ENCODE data around the gene EPHA6. TPM values are rescaled to one million over a fixed set of nuclear protein-coding genes. Genes with fewer than 3 reads are reported as not detected.

Gene EPHA6
- total RNA-seq, 2 experiments from 2014 or later = not detected

DNA sequence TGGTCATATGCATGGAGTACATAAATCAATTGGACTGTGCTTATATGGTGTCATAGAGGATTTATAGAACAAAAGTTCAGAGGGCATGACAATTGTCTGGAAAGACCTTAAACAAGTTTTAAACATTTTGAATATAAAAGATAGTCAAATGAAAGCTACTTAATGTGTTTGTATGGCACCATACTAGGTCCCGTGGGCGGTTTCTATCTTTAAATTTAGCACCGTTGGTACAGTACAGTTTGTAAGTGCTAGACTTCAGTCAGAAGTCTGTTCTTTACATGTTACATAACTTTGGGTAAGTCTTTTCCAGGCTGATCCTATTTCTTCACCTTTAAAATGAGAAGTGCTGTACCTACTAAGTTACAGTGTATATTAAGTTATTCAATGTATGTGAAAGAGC is 576.8 kb downstream of the EPHA6 start:
- H3K27me3 ChIP-seq (ENCODE audit: control insufficient read depth in 1 of 2, insufficient read depth in 2 of 2, low read length in 2 of 2) = no peaks in the 10 kb centered on the region
- Mint-ChIP-seq H3K27ac (no peak overlapping the region), H3K4me3 (no peak overlapping the region), H3K4me1 (ENCODE audit: low read depth) (no peaks in the 10 kb centered on the region), H3K9me3 (peaks cover 5% of the 10 kb centered on the region), H3K27me3 (no peaks in the 10 kb centered on the region), H3K36me3 (ENCODE audit: low read depth) (no peaks in the 10 kb centered on the region)
- ChIA-PET CTCF (no interaction called here), POLR2A (no interaction called here)
- TF ChIP-seq, protein P1, sequence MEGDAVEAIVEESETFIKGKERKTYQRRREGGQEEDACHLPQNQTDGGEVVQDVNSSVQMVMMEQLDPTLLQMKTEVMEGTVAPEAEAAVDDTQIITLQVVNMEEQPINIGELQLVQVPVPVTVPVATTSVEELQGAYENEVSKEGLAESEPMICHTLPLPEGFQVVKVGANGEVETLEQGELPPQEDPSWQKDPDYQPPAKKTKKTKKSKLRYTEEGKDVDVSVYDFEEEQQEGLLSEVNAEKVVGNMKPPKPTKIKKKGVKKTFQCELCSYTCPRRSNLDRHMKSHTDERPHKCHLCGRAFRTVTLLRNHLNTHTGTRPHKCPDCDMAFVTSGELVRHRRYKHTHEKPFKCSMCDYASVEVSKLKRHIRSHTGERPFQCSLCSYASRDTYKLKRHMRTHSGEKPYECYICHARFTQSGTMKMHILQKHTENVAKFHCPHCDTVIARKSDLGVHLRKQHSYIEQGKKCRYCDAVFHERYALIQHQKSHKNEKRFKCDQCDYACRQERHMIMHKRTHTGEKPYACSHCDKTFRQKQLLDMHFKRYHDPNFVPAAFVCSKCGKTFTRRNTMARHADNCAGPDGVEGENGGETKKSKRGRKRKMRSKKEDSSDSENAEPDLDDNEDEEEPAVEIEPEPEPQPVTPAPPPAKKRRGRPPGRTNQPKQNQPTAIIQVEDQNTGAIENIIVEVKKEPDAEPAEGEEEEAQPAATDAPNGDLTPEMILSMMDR (IDR thresholded peaks at IDR 0.05) = no peak
- H3K4me1 ChIP-seq (ENCODE audit: insufficient read depth, low read length) = no peaks in the 10 kb centered on the region
- peaks cover 0 to 4% of the 10 kb centered on the region in 2 experiments for H3K9me3 ChIP-seq (ENCODE audit: control insufficient read depth in 1 of 2, insufficient read depth in 1 of 2, low read length in 2 of 2)
- ATAC-seq (ENCODE audit: poor library complexity) = no peak
- no peak overlapping the region for H3K4me3 ChIP-seq (ENCODE audit: low read length)
- no peak for DNase-seq
- intact Hi-C loops (cut with DNase I, micrococcal nuclease) = no loop called here
- no peak overlapping the region for H3K27ac ChIP-seq (ENCODE audit: low read depth in 1 of 2, low read length in 2 of 2)
- no peaks in the 10 kb centered on the region for H3K36me3 ChIP-seq (ENCODE audit: insufficient read depth, low read length)

DNA sequence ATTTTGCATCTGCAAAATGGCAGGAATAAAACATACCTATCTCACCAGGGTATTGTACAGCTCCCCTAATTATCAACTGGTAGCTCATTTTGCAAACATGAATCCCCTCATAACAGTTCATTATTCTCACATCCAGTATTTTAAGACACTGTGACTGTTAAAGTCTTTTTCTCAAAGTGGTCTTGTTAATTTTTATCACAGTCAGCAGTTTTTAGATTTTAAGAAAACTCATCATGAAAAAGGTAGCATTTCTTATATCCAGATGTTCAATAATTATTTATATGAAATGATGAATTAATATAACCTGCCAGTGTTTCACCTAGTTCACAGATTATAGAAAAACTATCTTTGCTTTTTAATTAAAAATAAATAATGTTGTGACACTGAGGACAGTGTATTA is 595.2 kb downstream of the EPHA6 start:
- no peaks in the 10 kb centered on the region for H3K27me3 Mint-ChIP-seq
- Histone ChIP-seq H3K4me1 (ENCODE audit: insufficient read depth, low read length) (no peaks in the 10 kb centered on the region), H3K27me3 (ENCODE audit: control insufficient read depth in 1 of 2, insufficient read depth in 2 of 2, low read length in 2 of 2) (no peaks in the 10 kb centered on the region), H3K27ac (ENCODE audit: low read depth in 1 of 2, low read length in 2 of 2) (no peak overlapping the region), H3K9me3 (ENCODE audit: control insufficient read depth in 1 of 2, insufficient read depth in 1 of 2, low read length in 2 of 2) (no peaks in the 10 kb centered on the region), H3K36me3 (ENCODE audit: insufficient read depth, low read length) (no peaks in the 10 kb centered on the region), H3K4me3 (ENCODE audit: low read length) (no peak overlapping the region)
- no peak overlapping the region for H3K4me3 Mint-ChIP-seq
- TF ChIP-seq, protein P1 (IDR thresholded peaks at IDR 0.05) = no peak
- no peaks in the 10 kb centered on the region for H3K9me3 Mint-ChIP-seq
- intact Hi-C loops (cut with DNase I, micrococcal nuclease) = no loop called here
- ATAC-seq (ENCODE audit: poor library complexity) (no peak), DNase-seq (no peak)
- H3K36me3 Mint-ChIP-seq (ENCODE audit: low read depth) = no peaks in the 10 kb centered on the region
- H3K4me1 Mint-ChIP-seq (ENCODE audit: low read depth) = no peaks in the 10 kb centered on the region
- ChIA-PET POLR2A (no interaction called here), CTCF (no interaction called here)
- H3K27ac Mint-ChIP-seq = no peak overlapping the region

DNA sequence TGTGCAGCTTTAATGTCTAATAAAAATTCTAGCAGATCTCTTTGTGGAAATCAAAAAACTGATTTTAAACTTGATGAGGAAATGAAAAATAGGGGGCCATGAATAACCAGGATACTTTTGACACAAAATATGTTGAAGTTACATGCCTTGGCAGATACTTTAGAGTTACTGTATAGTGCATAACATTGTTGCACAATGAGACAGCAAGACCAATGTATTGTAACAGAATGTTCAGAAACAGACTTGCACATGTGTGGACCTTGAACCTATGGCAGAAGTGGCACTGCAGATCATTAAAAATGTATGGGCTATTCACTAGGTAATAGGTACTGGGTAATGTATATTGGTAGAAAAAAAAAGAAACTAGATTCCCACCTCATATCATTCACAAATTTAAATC is 607.2 kb downstream of the EPHA6 start:
- H3K9me3 Mint-ChIP-seq = peaks cover 11% of the 10 kb centered on the region
- H3K4me1 Mint-ChIP-seq (ENCODE audit: low read depth) = no peaks in the 10 kb centered on the region
- ATAC-seq (ENCODE audit: poor library complexity) = no peak
- Histone ChIP-seq H3K27me3 (ENCODE audit: control insufficient read depth in 1 of 2, insufficient read depth in 2 of 2, low read length in 2 of 2) (no peaks in the 10 kb centered on the region), H3K4me3 (ENCODE audit: low read length) (no peak overlapping the region), H3K27ac (ENCODE audit: low read depth in 1 of 2, low read length in 2 of 2) (no peak overlapping the region), H3K36me3 (ENCODE audit: insufficient read depth, low read length) (no peaks in the 10 kb centered on the region), H3K9me3 (ENCODE audit: control insufficient read depth in 1 of 2, insufficient read depth in 1 of 2, low read length in 2 of 2) (peaks cover 0 to 8% of the 10 kb centered on the region in 2 experiments), H3K4me1 (ENCODE audit: insufficient read depth, low read length) (no peaks in the 10 kb centered on the region)
- no peak for DNase-seq
- intact Hi-C loops (cut with DNase I, micrococcal nuclease) = no loop called here
- H3K27me3 Mint-ChIP-seq = no peaks in the 10 kb centered on the region
- CTCF ChIA-PET = no interaction called here
- H3K4me3 Mint-ChIP-seq = no peak overlapping the region
- TF ChIP-seq, protein P1 (IDR thresholded peaks at IDR 0.05) = no peak
- POLR2A ChIA-PET = no interaction called here
- no peak overlapping the region for H3K27ac Mint-ChIP-seq
- H3K36me3 Mint-ChIP-seq (ENCODE audit: low read depth) = no peaks in the 10 kb centered on the region
